Retinal pigment epithelial cell (primary cell): Measurements from ENCODE around the gene IGFBP3.
"Not testable (repeated sequence)": the region's sequence is repeated elsewhere in the genome, so short reads cannot be mapped to it uniquely, and the experiment has no call there.

Experiments used
- DNase-seq: peaks from one replicate; pipeline ENCODE4 v3.0.0-alpha.2; 2010; ENCODE audit warnings: low read depth
- H3K4me3 ChIP-seq: 2 replicates; pipeline ENCODE4 v1.5.1; 2011; ENCODE audit warnings: mild to moderate bottlenecking, low read length, control low read depth, moderate library complexity
- TF ChIP-seq, protein P1 (sequence below): conservative IDR thresholded peaks from 2 replicates; pipeline ENCODE4 v1.5.1; 2011; ENCODE audit warnings: low read depth, low read length, control low read depth, inconsistent platforms

Gene IGFBP3

DNA sequence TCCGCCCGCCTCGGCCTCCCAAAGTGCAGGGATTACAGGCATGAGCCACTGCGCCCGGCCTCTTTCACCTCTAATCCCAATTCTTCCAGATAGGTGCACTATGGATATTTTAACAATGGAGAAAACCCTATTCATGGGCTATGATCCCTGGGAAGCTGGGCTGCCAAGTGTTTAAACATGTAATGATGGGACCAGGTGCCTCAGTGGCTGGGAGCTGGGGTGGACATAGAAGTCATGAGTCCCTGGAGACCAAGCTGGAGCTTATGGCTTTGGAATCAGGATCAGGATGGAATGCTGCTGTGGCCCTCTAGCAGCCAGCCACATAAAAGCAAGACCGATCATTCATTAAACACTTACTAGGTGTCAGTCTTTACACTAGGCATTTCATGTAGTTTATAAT lies 41.8 kb upstream of the IGFBP3 start:
- DNase-seq, result no peak
- TF ChIP-seq, protein P1, sequence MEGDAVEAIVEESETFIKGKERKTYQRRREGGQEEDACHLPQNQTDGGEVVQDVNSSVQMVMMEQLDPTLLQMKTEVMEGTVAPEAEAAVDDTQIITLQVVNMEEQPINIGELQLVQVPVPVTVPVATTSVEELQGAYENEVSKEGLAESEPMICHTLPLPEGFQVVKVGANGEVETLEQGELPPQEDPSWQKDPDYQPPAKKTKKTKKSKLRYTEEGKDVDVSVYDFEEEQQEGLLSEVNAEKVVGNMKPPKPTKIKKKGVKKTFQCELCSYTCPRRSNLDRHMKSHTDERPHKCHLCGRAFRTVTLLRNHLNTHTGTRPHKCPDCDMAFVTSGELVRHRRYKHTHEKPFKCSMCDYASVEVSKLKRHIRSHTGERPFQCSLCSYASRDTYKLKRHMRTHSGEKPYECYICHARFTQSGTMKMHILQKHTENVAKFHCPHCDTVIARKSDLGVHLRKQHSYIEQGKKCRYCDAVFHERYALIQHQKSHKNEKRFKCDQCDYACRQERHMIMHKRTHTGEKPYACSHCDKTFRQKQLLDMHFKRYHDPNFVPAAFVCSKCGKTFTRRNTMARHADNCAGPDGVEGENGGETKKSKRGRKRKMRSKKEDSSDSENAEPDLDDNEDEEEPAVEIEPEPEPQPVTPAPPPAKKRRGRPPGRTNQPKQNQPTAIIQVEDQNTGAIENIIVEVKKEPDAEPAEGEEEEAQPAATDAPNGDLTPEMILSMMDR, result no peak
- no peak overlapping the region for H3K4me3 ChIP-seq

GRCh38 chr7:45957721-45958120 lies 36.6 kb upstream of the IGFBP3 start:
- no peak overlapping the region for H3K4me3 ChIP-seq
- TF ChIP-seq, protein P1, result no peak
- no peak for DNase-seq

DNA sequence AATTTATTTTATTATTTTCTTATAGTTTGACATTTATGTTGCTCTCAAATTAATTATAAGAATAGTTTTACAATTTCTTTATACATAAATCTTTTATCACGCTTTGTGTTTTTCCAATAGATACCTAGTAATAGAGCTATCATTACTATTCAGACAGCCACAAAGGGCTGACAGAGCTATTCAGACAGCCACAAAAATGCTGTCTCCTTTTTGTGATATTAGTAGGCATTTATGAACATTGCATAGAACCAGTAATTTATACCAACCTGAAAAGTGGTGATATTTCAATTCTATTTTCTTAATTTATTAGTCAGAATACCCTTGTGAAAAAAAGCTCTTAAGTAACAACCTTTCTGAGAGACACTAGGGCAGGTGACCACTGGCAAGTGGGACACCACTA lies 34.2 kb upstream of the IGFBP3 start:
- TF ChIP-seq, protein P1, result no peak
- no peak overlapping the region for H3K4me3 ChIP-seq
- no peak for DNase-seq

- not testable (repeated sequence) for H3K4me3 ChIP-seq, DNase-seq
Measured at GRCh38 chr7:45953055-45953454, 32.0 kb upstream of the IGFBP3 start.

- no peak for DNase-seq
- no peak overlapping the region for H3K4me3 ChIP-seq
- TF ChIP-seq, protein P1, result no peak
Measured at GRCh38 chr7:45944058-45944457, 23.0 kb upstream of the IGFBP3 start.

- H3K4me3 ChIP-seq, result no peak overlapping the region
- no peak for DNase-seq
- TF ChIP-seq, protein P1, result no peak
Measured at GRCh38 chr7:45940939-45941338, 19.9 kb upstream of the IGFBP3 start.

- not testable (repeated sequence) for DNase-seq, H3K4me3 ChIP-seq
Measured at GRCh38 chr7:45940237-45940781, 19.2 kb upstream of the IGFBP3 start.

DNA sequence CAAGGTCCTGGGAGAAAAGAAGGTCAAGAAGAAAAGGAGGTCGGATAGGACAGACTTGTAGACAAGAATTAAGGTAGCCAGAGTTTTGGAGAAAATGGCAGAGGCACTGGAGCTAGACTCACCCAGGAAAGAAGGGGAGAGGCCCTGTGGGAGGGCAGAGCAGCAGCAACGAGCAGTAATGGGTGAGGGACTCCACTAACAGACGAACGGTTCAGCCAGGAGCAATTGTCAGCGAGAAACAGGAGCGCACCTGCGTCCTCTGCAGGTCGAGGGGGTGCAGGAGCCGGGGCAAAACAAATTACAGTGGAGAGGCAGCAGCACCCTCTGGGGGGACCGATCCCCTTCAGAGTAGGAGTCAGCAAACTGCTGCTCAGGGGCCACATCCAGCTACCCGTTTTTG lies 18.5 kb upstream of the IGFBP3 start:
- no peak for DNase-seq
- H3K4me3 ChIP-seq, result no peak overlapping the region
- TF ChIP-seq, protein P1, result no peak
